ENCODE data around the gene PVALEF.

PVALEF gene

GRCh38 chr17:81129289-81129688, 36.0 kb upstream of the PVALEF start:
- no peak for DNase-seq

GRCh38 chr17:81129711-81130367, 35.5 kb upstream of the PVALEF start:
- no peak for DNase-seq

- DNase-seq: no peak
Observed at GRCh38 chr17:81130385-81131361, 34.6 kb upstream of the PVALEF start.

- no peak for DNase-seq
Observed at GRCh38 chr17:81131486-81132196, 33.7 kb upstream of the PVALEF start.

- no peak for DNase-seq
Observed at GRCh38 chr17:81132197-81132540, 33.1 kb upstream of the PVALEF start.

- DNase-seq: no peak
Observed at GRCh38 chr17:81132770-81133723, 32.3 kb upstream of the PVALEF start.

GRCh38 chr17:81134064-81134781, 31.1 kb upstream of the PVALEF start:
- no peak for DNase-seq

GRCh38 chr17:81135505-81136278, 29.6 kb upstream of the PVALEF start:
- no peak for DNase-seq

GRCh38 chr17:81136366-81136765, 28.9 kb upstream of the PVALEF start:
- no peak for DNase-seq

- DNase-seq: no peak
Observed at GRCh38 chr17:81137248-81137647, 28.1 kb upstream of the PVALEF start.

GRCh38 chr17:81138083-81138482, 27.2 kb upstream of the PVALEF start:
- DNase-seq: no peak

GRCh38 chr17:81138500-81138899, 26.8 kb upstream of the PVALEF start:
- no peak for DNase-seq

- no peak for DNase-seq
Observed at GRCh38 chr17:81139428-81139827, 25.9 kb upstream of the PVALEF start.

GRCh38 chr17:81140018-81140417, 25.3 kb upstream of the PVALEF start:
- no peak for DNase-seq

GRCh38 chr17:81140695-81141094, 24.6 kb upstream of the PVALEF start:
- DNase-seq: no peak

GRCh38 chr17:81142301-81143199, 22.8 kb upstream of the PVALEF start:
- DNase-seq: peak; percentile 67

- DNase-seq: no peak
Observed at GRCh38 chr17:81143200-81143527, 22.1 kb upstream of the PVALEF start.

- no peak for DNase-seq
Observed at GRCh38 chr17:81143717-81144422, 21.4 kb upstream of the PVALEF start.

GRCh38 chr17:81144423-81144781, 20.9 kb upstream of the PVALEF start:
- no peak for DNase-seq

All from MV-4-11 (cell line).